Measurements from ENCODE around the gene TCEAL1.
"Not testable (repeated sequence)": the region's sequence is repeated elsewhere in the genome, so short reads cannot be mapped to it uniquely, and the experiment has no call there.

TCEAL1 gene

DNA sequence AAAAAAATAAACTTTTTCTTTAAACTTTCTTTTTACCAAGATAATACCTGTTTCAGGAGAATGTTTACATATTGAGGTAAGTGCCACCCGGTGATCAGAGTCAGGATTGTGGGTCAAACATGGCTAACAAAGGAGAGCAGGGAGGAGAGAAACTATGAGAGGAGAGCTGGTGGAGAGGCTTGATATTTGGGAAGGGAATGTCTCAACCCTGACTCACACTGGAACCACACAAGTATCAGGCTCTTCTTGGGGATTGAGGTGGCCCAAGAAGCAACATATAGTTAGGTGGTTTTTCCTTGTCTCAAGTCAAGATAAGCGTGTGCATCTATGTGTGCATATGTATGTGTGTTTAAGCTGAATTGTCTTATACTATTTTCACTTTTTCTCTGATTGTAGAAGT lies 6.7 kb downstream of the TCEAL1 start:
- Histone ChIP-seq H3K27ac (ENCODE audit: low read length) (no peak overlapping the region), H3K27me3 (ENCODE audit: control insufficient read depth, insufficient read depth, low read length) (no peaks in the 10 kb centered on the region), H3K4me1 (ENCODE audit: control insufficient read depth, insufficient read depth, low read length) (no peaks in the 10 kb centered on the region), H3K36me3 (ENCODE audit: control insufficient read depth, insufficient read depth, low read length) (no peaks in the 10 kb centered on the region), H3K4me3 (ENCODE audit: low read length) (no peak overlapping the region), H3K9me3 (ENCODE audit: control insufficient read depth, insufficient read depth, low read length) (no peaks in the 10 kb centered on the region)
- DNase-seq (ENCODE audit: low read depth, low spot score): no peak
- no CpG with 5 or more reads among the region's 2 CpGs for WGBS (ENCODE audit: insufficient coverage, insufficient read length)

DNA sequence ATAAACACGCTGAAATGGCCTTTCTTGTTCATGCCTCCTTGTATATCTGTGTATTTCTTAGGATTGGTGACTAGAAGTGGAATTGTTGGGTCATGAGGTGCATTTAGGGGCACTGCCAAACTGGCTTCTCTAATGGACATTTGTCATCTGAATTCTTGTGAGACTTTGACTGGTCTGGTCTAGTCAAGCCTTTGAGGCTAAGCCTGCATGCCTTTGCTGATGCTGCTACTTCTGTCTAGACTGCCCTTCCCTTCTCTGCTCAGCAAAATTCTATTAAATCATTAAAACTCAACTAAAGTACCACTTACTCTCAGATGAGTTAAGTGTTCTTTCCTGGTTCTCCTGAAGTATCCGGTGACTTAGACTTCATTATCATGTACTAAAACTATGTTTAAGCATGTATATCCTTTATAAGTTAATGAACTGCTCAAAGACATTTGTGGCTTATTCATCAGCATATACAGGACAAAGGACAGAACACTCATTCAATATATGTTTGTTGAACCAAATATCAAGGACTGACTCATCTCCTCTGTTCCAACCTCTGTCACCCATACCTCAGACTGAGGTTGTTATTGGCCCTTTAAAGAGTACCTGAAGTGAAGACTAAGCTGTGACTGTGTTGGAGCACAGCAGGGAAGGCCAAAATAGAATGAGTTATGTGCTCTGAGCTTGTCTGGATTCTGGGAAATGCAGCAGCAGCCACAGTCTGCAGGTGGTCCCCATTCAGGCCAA lies 9.0 kb downstream of the TCEAL1 start:
- H3K27me3 ChIP-seq (ENCODE audit: control insufficient read depth, insufficient read depth, low read length): no peaks in the 10 kb centered on the region
- H3K4me3 ChIP-seq (ENCODE audit: low read length): no peak overlapping the region
- no CpG with 5 or more reads among the region's 2 CpGs for WGBS (ENCODE audit: insufficient coverage, insufficient read length)
- no peaks in the 10 kb centered on the region for H3K36me3 ChIP-seq (ENCODE audit: control insufficient read depth, insufficient read depth, low read length)
- no peak overlapping the region for H3K27ac ChIP-seq (ENCODE audit: low read length)
- no peaks in the 10 kb centered on the region for H3K4me1 ChIP-seq (ENCODE audit: control insufficient read depth, insufficient read depth, low read length)
- no peak for DNase-seq (ENCODE audit: low read depth, low spot score)
- no peaks in the 10 kb centered on the region for H3K9me3 ChIP-seq (ENCODE audit: control insufficient read depth, insufficient read depth, low read length)

DNA sequence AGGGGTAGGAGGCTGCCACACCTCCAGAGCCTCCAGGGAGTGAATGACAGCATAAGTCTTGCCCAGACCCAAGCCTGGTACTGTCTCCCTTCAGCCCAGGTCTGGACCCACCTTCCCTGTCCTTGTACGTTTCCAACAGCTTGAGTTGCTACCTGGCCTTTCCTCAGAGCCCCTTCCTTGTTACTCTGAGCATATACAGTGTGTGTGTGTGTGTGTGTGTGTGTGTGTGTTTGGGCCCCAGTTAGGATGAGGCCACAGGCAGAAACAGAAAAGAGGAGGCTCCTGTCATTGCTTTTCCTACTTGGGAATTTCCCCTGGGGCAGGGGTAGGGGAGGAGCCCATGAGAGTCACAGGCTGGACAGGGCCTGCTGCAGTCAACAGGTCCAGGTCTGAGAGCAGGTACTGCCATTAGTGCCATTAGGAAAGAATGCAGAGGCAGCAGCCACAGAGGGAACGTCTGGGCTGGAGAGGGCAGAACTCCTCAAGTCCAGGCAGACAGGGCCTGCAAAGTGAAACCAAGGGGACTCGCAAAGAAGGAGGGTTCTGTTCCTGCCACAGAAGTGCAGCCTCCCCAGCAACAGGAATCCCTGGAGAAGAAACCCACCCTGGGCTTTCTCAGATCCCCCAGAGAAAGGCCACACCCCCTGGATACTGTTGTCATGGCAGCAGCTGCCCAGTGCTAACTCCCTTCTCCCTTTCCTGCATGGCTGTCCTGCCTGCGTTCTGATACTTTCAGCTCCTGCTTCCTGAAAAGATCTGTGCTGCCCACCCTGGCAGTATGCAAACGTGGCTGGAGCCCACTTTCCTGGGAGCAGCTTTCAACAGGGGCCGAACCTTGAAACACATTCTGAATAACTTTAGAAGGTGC lies 9.9 kb downstream of the TCEAL1 start:
- not testable (repeated sequence) for H3K4me1 ChIP-seq (ENCODE audit: control insufficient read depth, insufficient read depth, low read length); H3K4me3 ChIP-seq (ENCODE audit: low read length); H3K27ac ChIP-seq (ENCODE audit: low read length); H3K9me3 ChIP-seq (ENCODE audit: control insufficient read depth, insufficient read depth, low read length); H3K36me3 ChIP-seq (ENCODE audit: control insufficient read depth, insufficient read depth, low read length); DNase-seq (ENCODE audit: low read depth, low spot score); H3K27me3 ChIP-seq (ENCODE audit: control insufficient read depth, insufficient read depth, low read length)
- no CpG with 5 or more reads among the region's 6 CpGs for WGBS (ENCODE audit: insufficient coverage, insufficient read length)

DNA sequence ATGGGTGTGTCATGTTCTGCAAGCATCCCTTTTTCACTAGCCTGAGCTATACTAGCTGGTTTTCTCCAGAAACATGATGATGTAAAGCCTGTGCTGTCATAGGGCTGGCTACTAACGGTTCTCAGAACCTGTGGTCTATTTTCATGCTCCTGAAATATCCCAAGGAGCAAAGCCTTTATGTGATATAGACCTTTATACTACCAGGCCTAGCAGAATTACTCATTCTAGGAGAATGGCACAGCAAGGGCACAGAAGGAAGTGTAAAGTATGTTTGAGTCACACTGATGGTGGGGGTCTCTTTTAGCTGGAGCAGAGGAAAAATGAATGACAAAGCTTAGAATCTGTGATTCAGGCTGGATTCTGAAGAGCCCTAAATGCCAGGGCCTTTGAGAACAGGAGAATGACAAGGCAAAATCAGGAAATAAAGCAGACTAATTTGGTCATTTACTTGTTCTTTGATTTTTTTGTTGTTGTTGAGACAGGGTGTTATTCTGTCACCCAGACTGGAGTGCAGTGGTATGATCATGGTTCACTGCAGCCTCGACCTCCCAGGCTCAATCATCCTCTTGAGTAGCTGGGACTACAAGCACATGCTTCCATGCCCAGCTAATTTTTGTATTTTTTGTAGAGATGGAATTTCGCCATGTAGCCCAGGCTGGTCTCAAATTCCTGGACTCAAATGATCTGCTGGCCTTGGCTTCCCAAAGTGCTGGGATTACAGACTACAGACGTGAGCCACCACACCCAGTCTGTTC lies 11.8 kb downstream of the TCEAL1 start:
- DNase-seq (ENCODE audit: low read depth, low spot score): no peak
- no CpG with 5 or more reads among the region's 4 CpGs for WGBS (ENCODE audit: insufficient coverage, insufficient read length)

DNA sequence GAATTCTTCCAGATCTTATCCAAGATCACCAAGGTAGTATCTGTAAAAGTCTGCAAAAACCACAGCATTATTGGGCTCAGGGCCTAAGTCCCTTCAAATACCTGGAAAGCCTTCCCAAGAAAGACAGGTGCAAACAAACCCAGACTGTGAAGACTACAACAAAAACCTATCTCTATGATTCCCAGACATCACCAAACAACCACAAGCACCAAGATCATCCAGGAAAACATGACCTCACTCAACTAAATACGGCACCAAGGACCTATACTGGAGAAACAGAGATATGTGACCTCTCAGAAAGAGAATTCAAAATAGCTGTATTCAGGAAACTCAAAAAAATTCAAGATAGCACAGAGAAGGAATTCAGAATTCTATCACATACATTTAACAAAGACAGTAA lies 15.3 kb downstream of the TCEAL1 start:
- no peaks in the 10 kb centered on the region for H3K4me1 ChIP-seq (ENCODE audit: control insufficient read depth, insufficient read depth, low read length)
- DNase-seq (ENCODE audit: low read depth, low spot score): no peak
- no peaks in the 10 kb centered on the region for H3K36me3 ChIP-seq (ENCODE audit: control insufficient read depth, insufficient read depth, low read length)
- no peak overlapping the region for H3K27ac ChIP-seq (ENCODE audit: low read length)
- no CpG with 5 or more reads among the region's 1 CpG for WGBS (ENCODE audit: insufficient coverage, insufficient read length)
- no peak overlapping the region for H3K4me3 ChIP-seq (ENCODE audit: low read length)
- no peaks in the 10 kb centered on the region for H3K27me3 ChIP-seq (ENCODE audit: control insufficient read depth, insufficient read depth, low read length)
- no peaks in the 10 kb centered on the region for H3K9me3 ChIP-seq (ENCODE audit: control insufficient read depth, insufficient read depth, low read length)

More for the DNA sequence above, 11.8 kb downstream of the TCEAL1 start:
- no peaks in the 10 kb centered on the region for H3K27me3 ChIP-seq (ENCODE audit: control insufficient read depth, insufficient read depth, low read length)
- H3K27ac ChIP-seq (ENCODE audit: low read length): no peak overlapping the region
- no peaks in the 10 kb centered on the region for H3K36me3 ChIP-seq (ENCODE audit: control insufficient read depth, insufficient read depth, low read length)
- no peaks in the 10 kb centered on the region for H3K4me1 ChIP-seq (ENCODE audit: control insufficient read depth, insufficient read depth, low read length)
- no peak overlapping the region for H3K4me3 ChIP-seq (ENCODE audit: low read length)
- no peaks in the 10 kb centered on the region for H3K9me3 ChIP-seq (ENCODE audit: control insufficient read depth, insufficient read depth, low read length)

DNA sequence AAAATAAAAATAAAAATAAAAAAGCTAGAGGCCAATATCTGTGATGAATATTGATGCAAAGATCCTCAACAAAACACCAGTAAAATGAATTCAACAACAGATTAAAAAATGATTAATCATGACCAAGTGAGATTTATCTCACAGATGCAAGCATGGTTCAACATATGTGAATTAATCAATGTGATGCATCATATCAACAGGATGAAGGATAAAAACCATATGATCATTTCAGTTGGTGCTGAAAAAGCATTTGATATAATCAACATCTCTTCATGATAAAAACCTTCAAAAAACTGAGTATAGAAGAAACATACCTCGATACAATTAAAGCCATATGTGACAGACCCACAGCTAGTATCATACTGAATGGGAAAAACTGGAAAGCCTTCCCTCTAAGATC lies 18.9 kb downstream of the TCEAL1 start:
- H3K4me3 ChIP-seq (ENCODE audit: low read length): no peak overlapping the region
- H3K4me1 ChIP-seq (ENCODE audit: control insufficient read depth, insufficient read depth, low read length): no peaks in the 10 kb centered on the region
- H3K27me3 ChIP-seq (ENCODE audit: control insufficient read depth, insufficient read depth, low read length): no peaks in the 10 kb centered on the region
- no peak overlapping the region for H3K27ac ChIP-seq (ENCODE audit: low read length)
- no peaks in the 10 kb centered on the region for H3K9me3 ChIP-seq (ENCODE audit: control insufficient read depth, insufficient read depth, low read length)
- no peaks in the 10 kb centered on the region for H3K36me3 ChIP-seq (ENCODE audit: control insufficient read depth, insufficient read depth, low read length)
- DNase-seq (ENCODE audit: low read depth, low spot score): no peak
- no CpG with 5 or more reads among the region's 1 CpG for WGBS (ENCODE audit: insufficient coverage, insufficient read length)

DNA sequence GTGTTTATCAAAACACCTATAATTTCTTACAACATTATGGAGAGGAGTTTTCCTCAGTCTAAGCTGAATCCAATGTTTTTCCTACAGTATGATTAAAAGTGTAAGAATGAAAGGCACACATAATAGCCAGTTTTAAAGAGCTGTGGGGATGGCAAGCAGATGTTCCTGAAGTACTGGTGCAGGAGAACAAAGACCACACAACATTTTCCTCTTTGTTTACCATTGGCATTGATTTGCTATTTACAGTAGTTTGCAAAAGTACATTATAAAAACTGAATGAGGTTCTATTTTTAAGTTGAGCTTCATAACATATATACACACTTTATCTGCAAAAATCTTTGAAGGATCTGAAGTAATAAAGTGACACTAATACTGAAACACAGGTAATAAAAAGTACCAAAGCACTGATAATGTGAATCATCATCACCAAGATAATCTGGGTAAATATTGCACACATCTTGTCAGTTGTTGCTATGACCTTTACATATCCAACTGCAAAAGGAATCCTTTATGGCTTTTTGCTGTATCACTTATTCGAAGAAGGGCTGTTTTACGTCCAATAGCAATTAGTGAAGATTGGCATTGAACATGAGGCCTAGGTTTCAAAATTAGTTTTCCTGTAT lies 22.5 kb downstream of the TCEAL1 start:
- Histone ChIP-seq H3K4me1 (ENCODE audit: control insufficient read depth, insufficient read depth, low read length) (no peaks in the 10 kb centered on the region), H3K9me3 (ENCODE audit: control insufficient read depth, insufficient read depth, low read length) (no peaks in the 10 kb centered on the region), H3K27me3 (ENCODE audit: control insufficient read depth, insufficient read depth, low read length) (no peaks in the 10 kb centered on the region), H3K36me3 (ENCODE audit: control insufficient read depth, insufficient read depth, low read length) (no peaks in the 10 kb centered on the region), H3K27ac (ENCODE audit: low read length) (no peak overlapping the region), H3K4me3 (ENCODE audit: low read length) (no peak overlapping the region)
- DNase-seq (ENCODE audit: low read depth, low spot score): no peak
- no CpG with 5 or more reads among the region's 2 CpGs for WGBS (ENCODE audit: insufficient coverage, insufficient read length)

DNA sequence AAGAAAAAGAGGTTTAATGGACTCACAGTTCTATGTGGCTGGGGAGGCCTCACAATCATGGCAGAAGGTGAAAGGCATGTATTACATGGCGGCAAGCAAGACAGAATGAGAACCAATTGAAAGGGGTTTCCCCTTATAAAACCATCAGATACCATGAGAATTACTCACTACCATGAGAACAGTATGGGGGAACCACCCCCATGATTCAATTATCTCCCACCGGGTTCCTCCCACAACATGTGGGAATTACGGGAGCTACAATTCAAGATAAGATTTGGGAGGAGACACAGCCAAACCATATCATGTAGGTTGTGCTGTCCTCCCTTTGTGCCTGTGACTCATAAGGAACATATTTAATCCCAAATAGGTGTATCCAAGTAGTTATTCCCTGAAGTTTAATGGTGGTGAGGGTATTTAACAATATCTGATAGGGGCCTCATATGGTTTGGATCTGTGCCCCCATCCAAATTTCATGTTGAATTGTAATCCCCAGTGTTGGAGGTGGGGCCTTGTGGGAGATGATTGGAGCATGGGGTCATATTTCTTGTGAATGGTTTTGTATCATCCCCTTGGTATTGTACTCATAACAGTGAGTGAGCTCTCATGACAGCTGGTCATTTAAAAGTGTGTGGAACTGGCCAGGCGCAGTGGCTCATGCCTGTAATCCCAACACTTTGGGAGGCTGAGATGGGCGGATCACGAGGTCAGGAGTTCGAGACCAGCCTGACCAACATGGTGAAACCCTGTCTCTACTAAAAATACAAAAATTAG lies 26.6 kb downstream of the TCEAL1 start:
- DNase-seq (ENCODE audit: low read depth, low spot score); H3K36me3 ChIP-seq (ENCODE audit: control insufficient read depth, insufficient read depth, low read length); H3K4me1 ChIP-seq (ENCODE audit: control insufficient read depth, insufficient read depth, low read length); H3K27ac ChIP-seq (ENCODE audit: low read length); H3K9me3 ChIP-seq (ENCODE audit: control insufficient read depth, insufficient read depth, low read length); H3K27me3 ChIP-seq (ENCODE audit: control insufficient read depth, insufficient read depth, low read length); H3K4me3 ChIP-seq (ENCODE audit: low read length): not testable (repeated sequence)
- WGBS (ENCODE audit: insufficient coverage, insufficient read length): no CpG with 5 or more reads among the region's 7 CpGs

DNA sequence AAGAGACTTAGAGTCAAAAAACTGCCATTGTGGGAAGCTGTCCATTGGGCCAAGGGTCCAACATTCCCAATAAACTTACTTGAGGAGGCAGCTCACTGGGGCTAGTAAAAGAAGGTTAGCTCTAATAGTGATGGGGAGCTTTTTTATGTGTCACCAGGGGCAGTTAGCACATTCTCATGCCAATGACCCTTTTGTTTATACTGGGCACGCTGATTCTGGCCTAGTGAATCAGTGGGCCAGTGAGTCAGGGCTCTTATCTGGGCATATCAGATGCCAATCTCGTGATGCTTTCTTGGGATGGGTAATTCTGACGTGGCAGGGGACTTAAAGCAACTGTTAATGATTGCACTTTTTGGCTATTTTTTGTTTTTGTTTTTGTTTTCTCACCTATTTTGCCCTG lies 27.8 kb downstream of the TCEAL1 start:
- DNase-seq (ENCODE audit: low read depth, low spot score): no peak
- Histone ChIP-seq H3K27ac (ENCODE audit: low read length) (no peak overlapping the region), H3K4me3 (ENCODE audit: low read length) (no peak overlapping the region), H3K36me3 (ENCODE audit: control insufficient read depth, insufficient read depth, low read length) (no peaks in the 10 kb centered on the region), H3K4me1 (ENCODE audit: control insufficient read depth, insufficient read depth, low read length) (no peaks in the 10 kb centered on the region), H3K27me3 (ENCODE audit: control insufficient read depth, insufficient read depth, low read length) (no peaks in the 10 kb centered on the region), H3K9me3 (ENCODE audit: control insufficient read depth, insufficient read depth, low read length) (no peaks in the 10 kb centered on the region)
- WGBS (ENCODE audit: insufficient coverage, insufficient read length): no CpG with 5 or more reads among the region's 3 CpGs
